Spleen (tissue), 13 donors: Measurements from ENCODE around the gene MASTL. TPM values are rescaled to one million over a fixed set of nuclear protein-coding genes. Genes with fewer than 3 reads are reported as not detected.
A peak's percentile ranks its signal among the peaks of the same experiment; 100 is the strongest.

Experiments used
- DNase-seq: peaks from one replicate; pipeline ENCODE4 v3.0.0-alpha.2; 2020
- H3K27ac ChIP-seq, 8 donors: fragments of 200-600 bp; sonication (generic) in 7 of 8; 1 replicate in 4 of 8; 2 replicates in 4 of 8; pipeline versions ENCODE4 v1.5.0 to v1.8.0; 2016 to 2021; ENCODE audit warnings: inconsistent platforms in 4 of 8, mild to moderate bottlenecking in 4 of 8, moderate library complexity in 1 of 8
- H3K27me3 ChIP-seq, 7 donors: fragments of 200-600 bp; sonication (generic) in 6 of 7; replicated peaks in 1 of 7; 1 replicate in 4 of 7; 2 replicates in 3 of 7; pipeline versions ENCODE4 v1.5.0 to v1.8.0; 2016 to 2021; ENCODE audit warnings: inconsistent platforms in 3 of 7, mild to moderate bottlenecking in 1 of 7
- H3K36me3 ChIP-seq, 6 donors: fragments of 200-600 bp; sonication (generic) in 5 of 6; 1 replicate in 4 of 6; 2 replicates in 2 of 6; pipeline versions ENCODE4 v1.5.0 to v1.8.0; 2016 to 2021; ENCODE audit warnings: inconsistent platforms in 2 of 6
- H3K4me1 ChIP-seq, 6 donors: fragments of 200-600 bp; sonication (generic) in 5 of 6; 1 replicate in 3 of 6; 2 replicates in 3 of 6; pipeline versions ENCODE4 v1.5.0 to v1.8.0; 2016 to 2021; ENCODE audit warnings: inconsistent platforms in 3 of 6
- H3K4me3 ChIP-seq, 8 donors: fragments of 200-600 bp; sonication (generic) in 7 of 8; 1 replicate in 4 of 8; 2 replicates in 4 of 8; pipeline versions ENCODE4 v1.5.0 to v1.8.0; 2016 to 2021; ENCODE audit warnings: inconsistent platforms in 4 of 8, mild to moderate bottlenecking in 4 of 8, moderate library complexity in 2 of 8
- H3K9me3 ChIP-seq, 8 donors: fragments of 200-600 bp; sonication (generic) in 7 of 8; 1 replicate in 4 of 8; 2 replicates in 4 of 8; pipeline versions ENCODE4 v1.5.0 to v1.8.0; 2016 to 2021; ENCODE audit warnings: inconsistent platforms in 4 of 8
- POLR2A ChIP-seq, 3 donors: fragments of 450-650 bp; IDR thresholded peaks; one replicate each; pipeline ENCODE4 v1.5.1; 2017; ENCODE audit warnings: antibody characterized with exemption in 3 of 3, mild to moderate bottlenecking in 1 of 3
- POLR2AphosphoS5 ChIP-seq, 3 donors: sonication (generic); formaldehyde crosslinking; IDR thresholded peaks; one replicate each; pipeline ENCODE4 v1.5.1; 2017; ENCODE audit warnings: antibody characterized with exemption in 3 of 3
- WGBS, 5 donors: extraction: QIAGEN DNeasy Blood & Tissue Kit in 3 of 5; methylation state at CpG; one replicate each; pipeline versions ENCODE4 v1.1.5 to v1.1.7; 2013 to 2018; 5-methylcytosine and 5-hydroxymethylcytosine counted together
- intact Hi-C: fragments of 100-400 bp; cut with DNase I; formaldehyde crosslinking; loops from one replicate; pipeline ENCODE4 v1.15.0; 2023; ENCODE audit warnings: low total_unique reads
- long read RNA-seq, 2 donors: transcript quantifications; one replicate each; lab custom pipeline, GENCODE V29; 2026
- polyA plus RNA-seq, 3 donors: library from polyadenylated mRNA; stranded (reverse); fragments of 200-250 nt; gene quantifications; one replicate each; pipeline ENCODE4 v1.2.1, GENCODE V29; 2013
- total RNA-seq, 7 donors: library from RNA; depleted of rRNA in 3 of 7; stranded (reverse); fragments of >200 nt in 3 of 7; fragmentation: NEBNext Ultra II Directional in 4 of 7; extraction: Animal tissue kit (Norgen Biotek cat#: 25700) in 4 of 7; gene quantifications; one replicate each; pipeline versions ENCODE4 v1.1.0 to v1.2.1, GENCODE V29; 2016 to 2021
- TF ChIP-seq, protein P1 (sequence below), 11 experiments: fragments of 200-600 bp in 7 of 11; fragments of 450-650 bp in 4 of 11; sonication (generic) in 4 of 11; IDR thresholded peaks in 8 of 11; conservative IDR thresholded peaks in 3 of 11; 1 replicate in 7 of 11; 2 replicates in 4 of 11; pipeline versions ENCODE4 v1.4.0 to v1.8.0; 2016 to 2021; ENCODE audit warnings: antibody characterized with exemption in 11 of 11, inconsistent platforms in 4 of 11, mild to moderate bottlenecking in 1 of 11
- donor health status: healthy with polysubstance abuse.
- donor health status: DM: no; HTN: no; CAD: no; lungs with moderate emphysema.
- donor health status: DM: no; HTN: no; CAD: no.
- donor health status: Bipolar disorder and iron deficiency.
- donor health status: healthy.
- donor health status: DM: no; HTN: no; CAD: no.
- donor health status: DM: yes; HTN: yes; CAD: no.

Gene MASTL
- total RNA-seq (10 to 100 TPM in 1 of 7 donors, 1 to 10 TPM in 6; 4.5 to 10.3 (median 8.6) TPM), polyA plus RNA-seq (1 to 10 TPM; 3.6 to 4.4 (median 4.1) TPM)
- long read RNA-seq, donor 1, partial matches to known transcripts = 0 of 1 reads
- long read RNA-seq, donor 1, other reads (novel, unspliced or antisense) = 0 of 1 reads
- long read RNA-seq, donor 2 = 0 reads

DNA sequence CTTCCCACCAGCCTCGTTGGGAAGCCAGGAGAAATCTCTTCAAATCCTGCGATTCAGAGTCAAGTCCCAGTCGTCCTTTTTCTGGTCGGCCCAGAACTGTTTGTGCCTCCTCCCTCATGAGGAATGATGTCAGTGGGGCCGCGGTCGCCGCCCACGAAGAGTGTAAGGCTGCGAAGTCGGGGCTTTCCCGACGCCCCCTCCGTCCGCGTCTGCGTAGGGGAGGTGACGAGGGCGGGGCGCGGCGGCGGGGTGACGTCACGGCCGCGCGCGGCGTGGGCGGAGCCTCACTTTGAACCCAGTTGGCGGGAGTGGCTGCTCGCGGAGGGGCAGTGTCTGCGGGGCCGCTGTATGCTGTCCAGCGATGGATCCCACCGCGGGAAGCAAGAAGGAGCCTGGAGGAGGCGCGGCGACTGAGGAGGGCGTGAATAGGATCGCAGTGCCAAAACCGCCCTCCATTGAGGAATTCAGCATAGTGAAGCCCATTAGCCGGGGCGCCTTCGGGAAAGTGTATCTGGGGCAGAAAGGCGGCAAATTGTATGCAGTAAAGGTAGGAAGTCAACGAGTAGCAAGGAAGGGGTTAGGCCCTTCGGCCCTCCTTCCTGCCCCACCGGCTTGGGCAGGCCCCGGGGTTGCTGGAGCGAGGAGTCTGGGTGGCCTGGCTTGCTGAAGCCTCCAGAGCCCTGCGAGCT, at the start of gene MASTL:
Gene MASTL, plus strand, starts transcription at position 287 of the 689 bp plus-strand sequence. Its CDS starts 75 bp downstream, at position 362.
- 0 to 1% (median 0%) methylated on average over 24 to 55 of the region's 55 CpGs for whole genome bisulfite sequencing, 5 donors
- H3K9me3 ChIP-seq = no peaks in the 10 kb centered on the region

DNA sequence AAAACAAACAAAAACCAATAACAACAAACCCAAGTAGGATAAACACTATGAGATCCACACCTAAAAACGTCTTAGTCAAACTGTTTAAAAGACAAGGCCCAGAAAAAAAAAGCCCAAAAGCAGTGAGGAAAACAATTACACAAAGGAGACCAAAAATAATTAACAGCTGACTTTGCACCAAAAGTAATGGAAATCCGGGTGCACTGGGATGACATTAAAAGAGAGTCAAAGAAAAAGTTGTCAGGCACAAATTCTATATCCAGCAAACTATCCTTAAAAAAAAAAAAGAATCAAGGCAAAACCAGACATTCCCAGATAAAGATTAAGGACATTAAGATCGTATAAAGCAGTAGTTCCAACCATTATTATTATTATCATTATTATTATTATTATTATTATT, 47.0 kb upstream of the MASTL start:
- Histone ChIP-seq H3K27me3 (no peaks in the 10 kb centered on the region), H3K36me3 (peaks cover 0 to 76% (median 47%) of the 10 kb centered on the region in 6 donors), H3K27ac (no peak overlapping the region), H3K4me3 (no peak overlapping the region), H3K4me1 (peaks cover 0 to 6% (median 0%) of the 10 kb centered on the region in 6 donors), H3K9me3 (peaks cover 0 to 16% (median 9%) of the 10 kb centered on the region in 8 donors)
- intact Hi-C loops = loop anchor here (10.0 kb wide), 1 partner anchor 47 kb away; the partner anchor contains the start of genes MASTL and YME1L1
- 92 to 98% (median 95%) methylated on average over 3 of the region's 3 CpGs for WGBS, 5 donors
- TF ChIP-seq, protein P1, sequence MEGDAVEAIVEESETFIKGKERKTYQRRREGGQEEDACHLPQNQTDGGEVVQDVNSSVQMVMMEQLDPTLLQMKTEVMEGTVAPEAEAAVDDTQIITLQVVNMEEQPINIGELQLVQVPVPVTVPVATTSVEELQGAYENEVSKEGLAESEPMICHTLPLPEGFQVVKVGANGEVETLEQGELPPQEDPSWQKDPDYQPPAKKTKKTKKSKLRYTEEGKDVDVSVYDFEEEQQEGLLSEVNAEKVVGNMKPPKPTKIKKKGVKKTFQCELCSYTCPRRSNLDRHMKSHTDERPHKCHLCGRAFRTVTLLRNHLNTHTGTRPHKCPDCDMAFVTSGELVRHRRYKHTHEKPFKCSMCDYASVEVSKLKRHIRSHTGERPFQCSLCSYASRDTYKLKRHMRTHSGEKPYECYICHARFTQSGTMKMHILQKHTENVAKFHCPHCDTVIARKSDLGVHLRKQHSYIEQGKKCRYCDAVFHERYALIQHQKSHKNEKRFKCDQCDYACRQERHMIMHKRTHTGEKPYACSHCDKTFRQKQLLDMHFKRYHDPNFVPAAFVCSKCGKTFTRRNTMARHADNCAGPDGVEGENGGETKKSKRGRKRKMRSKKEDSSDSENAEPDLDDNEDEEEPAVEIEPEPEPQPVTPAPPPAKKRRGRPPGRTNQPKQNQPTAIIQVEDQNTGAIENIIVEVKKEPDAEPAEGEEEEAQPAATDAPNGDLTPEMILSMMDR (IDR thresholded peaks at IDR 0.05 in 8 of 11, conservative IDR thresholded peaks at IDR 0.05 in 3 of 11) = no peak
- no peak for TF ChIP-seq POLR2A (IDR thresholded peaks at IDR 0.05)
- TF ChIP-seq POLR2AphosphoS5 (IDR thresholded peaks at IDR 0.05) = no peak
- no peak for DNase-seq

More for the DNA sequence above, at the start of gene MASTL:
- Histone ChIP-seq H3K36me3 (peaks cover 0 to 33% (median 16%) of the 10 kb centered on the region in 6 donors), H3K27ac (peak within 1 kb of the TSS; percentile 97 to 100 (median 100)), H3K4me3 (peak within 1 kb of the TSS; percentile 63 to 95 (median 83)), H3K4me1 (peaks cover 12 to 64% (median 40%) of the 10 kb centered on the region in 6 donors), H3K27me3 (no peaks in the 10 kb centered on the region)
- intact Hi-C loops = loop anchor here (10.0 kb wide), 1 partner anchor 50 kb away; the partner anchor contains the start of gene ANKRD26
- TF ChIP-seq, protein P1 (IDR thresholded peaks at IDR 0.05 in 8 of 11, conservative IDR thresholded peaks at IDR 0.05 in 3 of 11) = no peak
- TF ChIP-seq POLR2A (IDR thresholded peaks at IDR 0.05) (peak in 2 of 3 donors; percentile 83 to 96), POLR2AphosphoS5 (IDR thresholded peaks at IDR 0.05) (peak; percentile 99)
- DNase-seq = peak; percentile 98

DNA sequence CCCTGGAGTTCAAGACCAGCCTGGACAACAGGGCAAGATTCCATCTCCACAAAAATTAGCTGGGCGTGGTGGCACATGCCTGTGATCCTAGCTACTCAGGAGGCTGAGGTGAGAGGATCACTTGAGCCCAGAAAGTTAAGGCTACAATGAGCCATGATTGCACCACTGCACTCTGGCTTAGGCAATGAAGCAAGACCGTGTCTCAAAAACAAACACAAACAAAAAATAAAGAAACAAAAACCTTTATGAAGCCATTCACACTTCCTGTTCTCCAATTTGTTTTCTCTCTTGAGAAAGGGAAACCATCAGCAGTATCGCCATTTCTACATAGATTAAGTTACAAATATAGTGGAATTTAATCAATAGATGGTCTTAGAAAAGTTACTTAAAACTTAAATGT, 20.8 kb upstream of the MASTL start:
- 74 to 90% (median 80%) methylated on average over 3 of the region's 3 CpGs for WGBS, 5 donors
- intact Hi-C loops = no loop called here
- Histone ChIP-seq H3K4me1 (peaks cover 0 to 8% (median 0%) of the 10 kb centered on the region in 6 donors), H3K27me3 (no peaks in the 10 kb centered on the region), H3K36me3 (peaks cover 0 to 100% (median 69%) of the 10 kb centered on the region in 6 donors), H3K4me3 (no peak overlapping the region), H3K9me3 (no peaks in the 10 kb centered on the region), H3K27ac (peak overlapping the region in 2 of 8 donors; percentile 29 to 51)
- no peak for TF ChIP-seq POLR2A (IDR thresholded peaks at IDR 0.05)
- TF ChIP-seq, protein P1 (IDR thresholded peaks at IDR 0.05 in 8 of 11, conservative IDR thresholded peaks at IDR 0.05 in 3 of 11) = no peak
- no peak for TF ChIP-seq POLR2AphosphoS5 (IDR thresholded peaks at IDR 0.05)
- DNase-seq = no peak

DNA sequence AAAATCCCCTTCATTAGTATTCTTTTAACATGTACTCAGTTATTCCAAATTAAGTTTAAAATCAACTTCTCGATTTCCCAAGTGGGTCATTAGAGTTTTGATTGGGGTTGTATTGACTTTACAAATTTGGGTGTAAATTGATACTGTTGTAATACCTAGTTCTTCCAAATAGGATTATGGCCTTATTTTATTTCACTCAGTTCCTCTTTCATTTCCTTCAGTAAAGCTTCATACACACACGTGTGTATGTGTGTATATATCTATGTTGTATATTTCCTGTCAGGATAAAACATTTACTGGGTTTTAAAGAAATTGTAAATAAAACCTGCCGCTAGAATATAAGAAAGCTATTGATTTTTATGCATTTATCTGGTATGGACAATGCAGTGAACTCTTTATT, 16.9 kb upstream of the MASTL start:
- DNase-seq = no peak
- 74 to 81% (median 78%) methylated on average over 3 of the region's 3 CpGs for WGBS, 5 donors
- intact Hi-C loops = no loop called here

More for the DNA sequence above, 16.9 kb upstream of the MASTL start:
- H3K27me3 ChIP-seq = no peaks in the 10 kb centered on the region
- peaks cover 0 to 100% (median 54%) of the 10 kb centered on the region in 6 donors for H3K36me3 ChIP-seq
- no peak overlapping the region for H3K4me3 ChIP-seq
- no peak overlapping the region for H3K27ac ChIP-seq
- H3K4me1 ChIP-seq = peaks cover 0 to 8% (median 0%) of the 10 kb centered on the region in 6 donors
- TF ChIP-seq POLR2AphosphoS5 (IDR thresholded peaks at IDR 0.05) (no peak), POLR2A (IDR thresholded peaks at IDR 0.05) (no peak)
- TF ChIP-seq, protein P1 (IDR thresholded peaks at IDR 0.05 in 8 of 11, conservative IDR thresholded peaks at IDR 0.05 in 3 of 11) = no peak
- no peaks in the 10 kb centered on the region for H3K9me3 ChIP-seq
